ENCODE data around the gene TSFM. TPM values are rescaled to one million over a fixed set of nuclear protein-coding genes. Genes with fewer than 3 reads are reported as not detected.

Gene TSFM
- total and polyA plus RNA-seq, 9 of the 15 experiments (the other 6 are each of a cell fraction or from before 2014, with no cell fraction given): 44.6 to 198 (median 60.2) TPM

DNA sequence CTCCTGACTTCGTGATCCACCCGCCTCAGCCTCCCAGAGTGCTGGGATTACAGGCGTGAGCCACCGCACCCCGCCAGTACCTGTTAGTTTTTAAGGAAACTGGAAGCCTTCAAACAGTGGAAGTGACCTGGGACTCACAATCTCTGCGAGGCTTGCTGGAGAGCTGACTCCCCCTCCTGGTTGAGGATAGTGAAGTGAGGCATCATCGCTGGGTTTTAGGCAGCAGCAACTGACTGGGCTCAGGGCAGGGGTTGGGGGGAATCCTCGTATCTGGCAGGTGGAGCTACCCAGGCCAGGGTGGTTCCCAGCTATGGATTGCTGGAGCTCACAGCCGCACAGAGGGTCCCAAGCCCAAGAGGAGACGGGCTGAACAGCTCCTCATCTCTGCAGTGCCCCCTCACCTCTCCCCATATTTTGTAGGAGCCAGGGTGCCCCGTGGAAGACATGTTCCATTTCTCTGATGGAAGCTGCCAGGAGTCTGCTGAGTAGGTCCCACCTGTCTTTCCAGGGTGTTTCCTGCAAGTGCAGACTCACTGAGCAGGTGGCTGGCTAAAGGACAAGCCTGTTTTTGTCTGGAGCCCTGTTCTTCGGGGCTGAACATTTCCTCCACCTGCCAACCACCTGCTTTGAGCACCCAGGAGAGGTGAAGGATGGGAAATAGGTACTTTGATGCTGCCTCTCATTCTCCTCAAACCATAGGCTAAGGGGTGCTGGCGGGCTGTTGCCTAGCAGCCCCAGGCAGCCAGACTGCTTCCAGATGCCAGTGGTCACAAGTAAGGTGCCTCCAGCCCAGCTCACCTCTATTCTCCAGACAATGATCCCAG is 32.8 kb downstream of the TSFM start (continued):
- TF ChIP-seq, protein P1, sequence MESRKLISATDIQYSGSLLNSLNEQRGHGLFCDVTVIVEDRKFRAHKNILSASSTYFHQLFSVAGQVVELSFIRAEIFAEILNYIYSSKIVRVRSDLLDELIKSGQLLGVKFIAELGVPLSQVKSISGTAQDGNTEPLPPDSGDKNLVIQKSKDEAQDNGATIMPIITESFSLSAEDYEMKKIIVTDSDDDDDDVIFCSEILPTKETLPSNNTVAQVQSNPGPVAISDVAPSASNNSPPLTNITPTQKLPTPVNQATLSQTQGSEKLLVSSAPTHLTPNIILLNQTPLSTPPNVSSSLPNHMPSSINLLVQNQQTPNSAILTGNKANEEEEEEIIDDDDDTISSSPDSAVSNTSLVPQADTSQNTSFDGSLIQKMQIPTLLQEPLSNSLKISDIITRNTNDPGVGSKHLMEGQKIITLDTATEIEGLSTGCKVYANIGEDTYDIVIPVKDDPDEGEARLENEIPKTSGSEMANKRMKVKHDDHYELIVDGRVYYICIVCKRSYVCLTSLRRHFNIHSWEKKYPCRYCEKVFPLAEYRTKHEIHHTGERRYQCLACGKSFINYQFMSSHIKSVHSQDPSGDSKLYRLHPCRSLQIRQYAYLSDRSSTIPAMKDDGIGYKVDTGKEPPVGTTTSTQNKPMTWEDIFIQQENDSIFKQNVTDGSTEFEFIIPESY (CRISPR knock-in tag; IDR thresholded peaks at IDR 0.05): peak; percentile 54; the same call in 1 of the 2 replicates
- TF ChIP-seq TEAD4 (IDR thresholded peaks at IDR 0.05; ENCODE audit: low read length) (no peak), TEAD4 (CRISPR knock-in tag; IDR thresholded peaks at IDR 0.05; ENCODE audit: borderline replicate concordance) (no peak)
- TF ChIP-seq, protein P2, sequence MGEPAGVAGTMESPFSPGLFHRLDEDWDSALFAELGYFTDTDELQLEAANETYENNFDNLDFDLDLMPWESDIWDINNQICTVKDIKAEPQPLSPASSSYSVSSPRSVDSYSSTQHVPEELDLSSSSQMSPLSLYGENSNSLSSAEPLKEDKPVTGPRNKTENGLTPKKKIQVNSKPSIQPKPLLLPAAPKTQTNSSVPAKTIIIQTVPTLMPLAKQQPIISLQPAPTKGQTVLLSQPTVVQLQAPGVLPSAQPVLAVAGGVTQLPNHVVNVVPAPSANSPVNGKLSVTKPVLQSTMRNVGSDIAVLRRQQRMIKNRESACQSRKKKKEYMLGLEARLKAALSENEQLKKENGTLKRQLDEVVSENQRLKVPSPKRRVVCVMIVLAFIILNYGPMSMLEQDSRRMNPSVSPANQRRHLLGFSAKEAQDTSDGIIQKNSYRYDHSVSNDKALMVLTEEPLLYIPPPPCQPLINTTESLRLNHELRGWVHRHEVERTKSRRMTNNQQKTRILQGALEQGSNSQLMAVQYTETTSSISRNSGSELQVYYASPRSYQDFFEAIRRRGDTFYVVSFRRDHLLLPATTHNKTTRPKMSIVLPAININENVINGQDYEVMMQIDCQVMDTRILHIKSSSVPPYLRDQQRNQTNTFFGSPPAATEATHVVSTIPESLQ (CRISPR knock-in tag; IDR thresholded peaks at IDR 0.05): no peak

All from K562 (cell line).